ENCODE results near the gene MIA2. TPM values are rescaled to one million over a fixed set of nuclear protein-coding genes. Genes with fewer than 3 reads are reported as not detected.

Gene MIA2
- total and polyA plus RNA-seq, 3 experiments from 2014 or later: 19.5 to 27.8 (median 21.0) TPM

DNA sequence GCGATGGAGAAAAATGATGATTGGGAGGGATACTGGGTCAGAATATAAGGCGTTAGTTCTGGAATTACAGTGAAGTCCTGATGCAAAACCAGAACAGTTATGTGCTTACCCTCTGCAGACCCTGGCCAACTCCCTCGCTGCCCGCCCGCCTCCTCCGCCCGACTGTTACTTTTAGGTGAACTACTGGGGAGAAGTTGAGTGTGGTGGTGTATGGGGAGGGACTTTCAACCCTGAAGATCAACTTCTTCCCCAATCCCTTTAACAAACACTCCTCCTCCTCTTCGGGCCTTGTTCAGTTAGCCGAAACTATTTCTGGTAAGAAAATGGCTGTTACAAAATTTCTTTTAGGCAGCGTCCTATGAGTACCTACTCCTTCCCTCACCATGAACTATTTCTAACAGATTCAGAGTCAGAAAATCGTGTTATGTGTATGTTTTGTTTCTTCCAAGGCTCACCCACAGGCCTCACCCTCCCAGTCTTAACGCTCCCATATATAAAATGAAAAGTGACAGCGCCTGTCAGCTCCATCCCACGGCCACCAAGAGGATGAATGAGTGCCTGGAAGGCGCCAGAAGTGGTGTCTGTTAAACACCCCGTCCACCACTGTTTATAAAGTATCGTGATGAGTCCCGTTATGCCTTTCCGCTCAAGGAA lies 197.2 kb downstream of the MIA2 start:
- H3K9me3 ChIP-seq (ENCODE audit: low read length): no peaks in the 10 kb centered on the region
- no peaks in the 10 kb centered on the region for H3K36me3 ChIP-seq (ENCODE audit: insufficient read depth, low read length)
- peak overlapping the region; percentile 97 for H3K4me3 ChIP-seq (ENCODE audit: low read length)
- no peaks in the 10 kb centered on the region for H3K27me3 ChIP-seq (ENCODE audit: insufficient read depth, low read length, poor library complexity, severe bottlenecking)
- H3K4me1 ChIP-seq (ENCODE audit: insufficient read depth, low read length): peaks cover 53% of the 10 kb centered on the region
- peak overlapping the region; percentile 100 for H3K27ac ChIP-seq (ENCODE audit: low read depth, low read length)
- ChIA-PET POLR2A (interaction anchor here (1.6 to 3.1 kb wide), 7 partner anchors 163 to 329 kb away, joined by 4 to 55 read pairs (median 18); partner anchors contain the start of genes GEMIN2, PNN, SEC23A and TRAPPC6B), CTCF (interaction anchor here (0.8 to 2.9 kb wide), 8 partner anchors 164 to 329 kb away, joined by 3 to 9 read pairs (median 5); partner anchors contain the start of genes GEMIN2 and TRAPPC6B)
- H3K27ac Mint-ChIP-seq: peak overlapping the region; percentile 93 to 100 (median 97)
- peaks cover 45 to 63% (median 62%) of the 10 kb centered on the region in 3 donors for H3K4me1 Mint-ChIP-seq
- peaks cover 0 to 23% (median 1%) of the 10 kb centered on the region in 3 donors for H3K36me3 Mint-ChIP-seq
- DNase-seq: no peak
- no peaks in the 10 kb centered on the region for H3K9me3 Mint-ChIP-seq
- no peaks in the 10 kb centered on the region for H3K27me3 Mint-ChIP-seq
- H3K4me3 Mint-ChIP-seq: peak overlapping the region; percentile 92 to 100 (median 99)

DNA sequence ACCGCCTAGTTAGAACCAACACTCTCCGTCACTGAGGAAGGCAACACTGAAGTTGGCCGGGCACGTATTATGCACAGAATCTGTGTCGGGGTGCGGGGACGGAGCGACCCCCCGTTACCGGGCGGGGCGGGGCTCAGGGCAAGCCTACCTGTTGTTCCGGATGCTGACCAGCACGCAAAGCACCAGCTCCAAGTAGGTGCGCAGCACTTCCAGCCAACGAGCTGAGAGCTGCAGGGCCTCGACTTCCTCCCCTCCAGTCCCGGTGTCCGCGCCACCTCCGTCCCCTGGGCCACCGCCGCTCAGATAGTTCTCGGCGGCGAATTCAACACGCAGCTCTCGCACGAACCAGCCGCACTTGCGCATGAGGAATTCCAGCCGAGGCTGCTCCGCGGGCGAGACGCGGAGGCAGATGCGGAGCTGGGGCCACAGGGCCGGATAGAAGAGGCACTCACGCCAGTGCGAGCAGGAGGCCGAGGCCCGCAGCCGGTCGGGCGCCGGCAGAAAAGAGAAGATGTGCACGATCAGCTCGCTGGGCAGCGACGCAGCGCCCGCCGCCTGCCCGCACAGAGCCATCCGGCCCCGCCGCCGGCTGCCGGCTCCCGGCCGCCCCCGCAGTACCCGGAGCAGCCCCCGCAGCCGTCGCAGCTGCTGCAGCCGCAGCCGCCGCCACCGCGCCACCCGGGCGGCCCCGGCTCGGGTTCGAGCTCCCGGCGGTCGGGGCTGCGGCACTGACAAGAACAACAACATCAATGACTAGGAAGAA lies 197.9 kb downstream of the MIA2 start:
- Mint-ChIP-seq H3K27ac (peak overlapping the region; percentile 96 to 100 (median 100)), H3K9me3 (no peaks in the 10 kb centered on the region), H3K4me3 (peak overlapping the region; percentile 92 to 100 (median 100)), H3K27me3 (no peaks in the 10 kb centered on the region), H3K36me3 (peaks cover 0 to 23% (median 1%) of the 10 kb centered on the region in 3 donors), H3K4me1 (peaks cover 39 to 56% (median 56%) of the 10 kb centered on the region in 3 donors)
- no peaks in the 10 kb centered on the region for H3K36me3 ChIP-seq (ENCODE audit: insufficient read depth, low read length)
- CTCF ChIA-PET: interaction anchor here (1.0 to 2.9 kb wide), 9 partner anchors 15 to 329 kb away, joined by 3 to 9 read pairs (median 5); partner anchors contain the start of genes GEMIN2 and TRAPPC6B
- H3K9me3 ChIP-seq (ENCODE audit: low read length): no peaks in the 10 kb centered on the region
- POLR2A ChIA-PET: interaction anchor here (0.6 to 3.1 kb wide), 12 partner anchors 8 to 334 kb away, joined by 3 to 55 read pairs (median 11); partner anchors contain the start of genes GEMIN2, PNN, SEC23A and TRAPPC6B
- peak; percentile 34 to 71 (median 49) for DNase-seq
- H3K27me3 ChIP-seq (ENCODE audit: insufficient read depth, low read length, poor library complexity, severe bottlenecking): no peaks in the 10 kb centered on the region
- peak overlapping the region; percentile 100 for H3K27ac ChIP-seq (ENCODE audit: low read depth, low read length)
- peak overlapping the region; percentile 97 for H3K4me3 ChIP-seq (ENCODE audit: low read length)
- H3K4me1 ChIP-seq (ENCODE audit: insufficient read depth, low read length): peaks cover 48% of the 10 kb centered on the region

DNA sequence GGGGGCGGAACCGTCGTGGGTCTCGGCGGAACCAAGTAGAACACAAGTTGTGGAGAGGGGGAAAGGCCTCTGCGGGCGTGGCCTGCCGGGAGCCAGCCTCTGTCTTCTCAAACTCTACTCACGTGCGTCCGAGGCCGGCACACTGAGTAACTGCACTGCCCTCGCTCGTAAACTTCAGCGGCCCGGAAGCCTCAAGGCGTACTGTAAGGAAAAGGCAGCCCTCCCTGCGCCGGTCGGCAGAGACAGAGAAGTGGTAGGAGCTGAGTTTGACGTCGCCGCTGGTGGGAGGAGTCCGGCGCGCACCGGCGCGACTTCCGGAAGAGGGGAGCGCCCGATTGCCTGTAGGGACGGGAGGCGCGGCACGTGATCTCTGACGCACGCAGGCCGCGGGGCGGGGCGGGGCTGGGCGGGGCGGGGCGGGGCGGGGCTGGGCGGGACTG lies 198.5 kb downstream of the MIA2 start, which contains the start of gene FBXO33:
FBXO33 (minus strand) TSS at position 255 of the 440 bp plus-strand sequence. CDS start 271 bp downstream, outside the sequence.
- H3K9me3 ChIP-seq (ENCODE audit: low read length): no peaks in the 10 kb centered on the region
- peaks cover 42% of the 10 kb centered on the region for H3K4me1 ChIP-seq (ENCODE audit: insufficient read depth, low read length)
- H3K27me3 ChIP-seq (ENCODE audit: insufficient read depth, low read length, poor library complexity, severe bottlenecking): no peaks in the 10 kb centered on the region
- peaks cover 0 to 23% (median 1%) of the 10 kb centered on the region in 3 donors for H3K36me3 Mint-ChIP-seq
- peak; percentile 94 to 98 (median 98) for DNase-seq
- H3K9me3 Mint-ChIP-seq: no peaks in the 10 kb centered on the region
- H3K4me3 ChIP-seq (ENCODE audit: low read length): peak within 1 kb of the TSS; percentile 97
- ChIA-PET POLR2A (interaction anchor here (0.6 to 3.1 kb wide), 12 partner anchors 9 to 335 kb away, joined by 3 to 55 read pairs (median 11); partner anchors contain the start of genes GEMIN2, PNN, SEC23A and TRAPPC6B), CTCF (interaction anchor here (1.0 to 2.9 kb wide), 9 partner anchors 16 to 330 kb away, joined by 3 to 9 read pairs (median 5); partner anchors contain the start of genes GEMIN2 and TRAPPC6B)
- H3K27me3 Mint-ChIP-seq: no peaks in the 10 kb centered on the region
- no peaks in the 10 kb centered on the region for H3K36me3 ChIP-seq (ENCODE audit: insufficient read depth, low read length)
- H3K27ac ChIP-seq (ENCODE audit: low read depth, low read length): peak within 1 kb of the TSS; percentile 100
- H3K4me3 Mint-ChIP-seq: peak within 1 kb of the TSS; percentile 92 to 100 (median 100)
- H3K4me1 Mint-ChIP-seq: peaks cover 33 to 50% (median 50%) of the 10 kb centered on the region in 3 donors
- peak within 1 kb of the TSS; percentile 96 to 100 (median 100) for H3K27ac Mint-ChIP-seq

DNA sequence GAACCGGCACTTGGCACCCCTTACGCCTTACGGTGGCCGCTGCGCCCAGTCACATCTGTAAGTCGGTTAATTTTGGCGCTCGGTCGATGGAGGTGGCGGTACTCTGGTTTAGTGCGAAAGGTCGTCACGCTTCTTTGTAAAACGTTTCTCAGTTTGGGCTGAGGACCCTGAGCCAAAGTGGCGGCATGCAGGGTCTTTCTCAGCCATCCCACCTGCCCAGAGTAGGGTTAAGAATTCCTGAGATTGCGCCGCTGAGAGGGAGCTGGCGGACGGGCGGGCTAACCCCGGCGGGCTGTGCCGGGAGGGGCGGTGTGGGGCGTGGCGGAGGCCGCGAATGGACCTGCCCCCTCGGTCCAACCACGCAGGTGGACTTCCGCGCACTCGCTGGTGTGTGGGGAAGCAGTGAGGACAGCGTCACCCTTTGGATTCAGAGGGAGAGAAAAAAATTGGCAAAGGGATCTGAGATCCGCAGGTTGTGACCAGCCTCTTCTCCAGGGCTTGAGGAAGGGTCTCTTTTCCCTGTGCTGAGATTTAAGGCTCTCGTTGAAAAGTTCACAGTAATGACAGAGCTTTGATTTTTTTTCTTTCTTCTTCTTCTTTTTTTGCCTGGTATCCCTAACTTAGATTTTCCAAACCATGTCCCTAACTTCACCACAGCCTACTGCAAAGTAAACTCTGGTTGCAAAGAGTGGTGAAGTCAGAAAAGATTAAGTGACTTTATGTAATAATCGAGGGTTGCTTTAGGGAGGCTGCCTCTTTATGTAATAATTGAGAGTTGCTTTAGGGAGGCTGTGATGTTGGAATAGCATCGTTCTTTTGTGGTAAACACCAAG lies 199.1 kb downstream of the MIA2 start:
- peaks cover 32 to 44% (median 44%) of the 10 kb centered on the region in 3 donors for H3K4me1 Mint-ChIP-seq
- H3K4me3 Mint-ChIP-seq: peak overlapping the region; percentile 92 to 100 (median 100)
- Histone ChIP-seq H3K4me1 (ENCODE audit: insufficient read depth, low read length) (peaks cover 36% of the 10 kb centered on the region), H3K27ac (ENCODE audit: low read depth, low read length) (peak overlapping the region; percentile 84), H3K27me3 (ENCODE audit: insufficient read depth, low read length, poor library complexity, severe bottlenecking) (no peaks in the 10 kb centered on the region), H3K36me3 (ENCODE audit: insufficient read depth, low read length) (no peaks in the 10 kb centered on the region), H3K9me3 (ENCODE audit: low read length) (no peaks in the 10 kb centered on the region), H3K4me3 (ENCODE audit: low read length) (peak overlapping the region; percentile 90)
- no peaks in the 10 kb centered on the region for H3K9me3 Mint-ChIP-seq
- no peaks in the 10 kb centered on the region for H3K27me3 Mint-ChIP-seq
- peak in 4 of 5 donors; percentile 70 to 85 (median 81) for DNase-seq
- H3K27ac Mint-ChIP-seq: peak overlapping the region; percentile 92 to 100 (median 100)
- CTCF ChIA-PET: interaction anchor here (1.0 to 2.9 kb wide), 6 partner anchors 9 to 319 kb away, joined by 3 to 9 read pairs (median 4); partner anchors contain the start of gene GEMIN2
- POLR2A ChIA-PET: interaction anchor here (1.0 to 3.1 kb wide), 8 partner anchors 43 to 331 kb away, joined by 4 to 55 read pairs (median 18); partner anchors contain the start of genes GEMIN2, PNN, SEC23A and TRAPPC6B
- peaks cover 0 to 23% (median 1%) of the 10 kb centered on the region in 3 donors for H3K36me3 Mint-ChIP-seq

DNA sequence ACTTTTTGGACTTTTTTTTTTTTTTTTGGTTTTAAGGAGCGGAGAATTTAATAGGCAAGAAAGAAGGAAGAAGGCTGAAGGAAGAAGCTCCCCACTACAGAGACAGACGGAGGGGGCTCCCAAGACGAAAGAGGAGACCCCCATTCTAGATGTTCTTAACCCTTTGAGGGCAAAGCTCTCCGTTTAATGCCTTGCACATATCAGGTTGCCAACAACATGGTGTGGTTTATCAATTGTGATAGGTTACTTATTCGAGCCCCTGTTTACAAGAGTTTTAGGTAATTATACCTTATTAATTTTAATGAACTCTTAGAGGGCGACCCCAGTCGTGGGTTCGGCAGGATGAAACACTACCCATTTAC lies 199.7 kb downstream of the MIA2 start:
- peak overlapping the region; percentile 92 to 100 (median 100) for H3K4me3 Mint-ChIP-seq
- peak overlapping the region; percentile 92 to 100 (median 100) for H3K27ac Mint-ChIP-seq
- peak overlapping the region; percentile 84 for H3K27ac ChIP-seq (ENCODE audit: low read depth, low read length)
- no peaks in the 10 kb centered on the region for H3K27me3 ChIP-seq (ENCODE audit: insufficient read depth, low read length, poor library complexity, severe bottlenecking)
- POLR2A ChIA-PET: interaction anchor here (2.4 kb wide), 1 partner anchor 263 kb away, joined by 29 read pairs; the partner anchor contains the start of gene TRAPPC6B
- no peaks in the 10 kb centered on the region for H3K36me3 ChIP-seq (ENCODE audit: insufficient read depth, low read length)
- H3K9me3 ChIP-seq (ENCODE audit: low read length): no peaks in the 10 kb centered on the region
- H3K36me3 Mint-ChIP-seq: peaks cover 0 to 21% (median 1%) of the 10 kb centered on the region in 3 donors
- peaks cover 26 to 39% (median 38%) of the 10 kb centered on the region in 3 donors for H3K4me1 Mint-ChIP-seq
- H3K27me3 Mint-ChIP-seq: no peaks in the 10 kb centered on the region
- peaks cover 32% of the 10 kb centered on the region for H3K4me1 ChIP-seq (ENCODE audit: insufficient read depth, low read length)
- DNase-seq: no peak
- no peaks in the 10 kb centered on the region for H3K9me3 Mint-ChIP-seq
- peak overlapping the region; percentile 90 for H3K4me3 ChIP-seq (ENCODE audit: low read length)
- CTCF ChIA-PET: interaction anchor here (1.4 to 2.9 kb wide), 2 partner anchors 10 to 167 kb away, joined by 3 to 9 read pairs; no protein-coding TSS in a partner anchor

DNA sequence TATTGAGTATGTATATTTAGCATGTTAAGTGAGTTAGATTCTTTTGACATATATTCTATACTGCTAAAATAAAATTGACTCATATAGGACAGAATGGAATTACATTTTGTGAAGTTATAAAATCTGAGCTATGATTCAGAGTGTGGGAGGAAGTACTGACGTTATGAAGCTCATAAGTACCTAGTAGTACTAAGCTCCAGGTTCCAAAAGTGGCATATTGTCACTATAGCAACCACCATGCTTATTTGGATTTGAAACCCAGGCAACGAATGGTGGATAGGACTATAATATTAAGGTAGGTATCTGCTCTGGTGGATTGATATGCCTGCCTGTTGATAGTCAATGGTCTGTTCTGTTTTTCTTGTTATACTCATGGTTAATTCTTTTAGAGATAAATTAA lies 200.7 kb downstream of the MIA2 start:
- no peak overlapping the region for H3K4me3 ChIP-seq (ENCODE audit: low read length)
- no peak overlapping the region for H3K4me3 Mint-ChIP-seq

More for the DNA sequence above, 200.7 kb downstream of the MIA2 start:
- Histone ChIP-seq H3K4me1 (ENCODE audit: insufficient read depth, low read length) (peaks cover 22% of the 10 kb centered on the region), H3K9me3 (ENCODE audit: low read length) (no peaks in the 10 kb centered on the region), H3K27me3 (ENCODE audit: insufficient read depth, low read length, poor library complexity, severe bottlenecking) (no peaks in the 10 kb centered on the region), H3K36me3 (ENCODE audit: insufficient read depth, low read length) (no peaks in the 10 kb centered on the region), H3K27ac (ENCODE audit: low read depth, low read length) (no peak overlapping the region)
- H3K27ac Mint-ChIP-seq: no peak overlapping the region
- ChIA-PET POLR2A (no interaction called here), CTCF (interaction anchor here (1.4 kb wide), 1 partner anchor 8 kb away, joined by 3 read pairs; no protein-coding TSS in a partner anchor)
- DNase-seq: no peak
- peaks cover 0 to under 1% of the 10 kb centered on the region in 2 donors for H3K27me3 Mint-ChIP-seq
- H3K9me3 Mint-ChIP-seq: no peaks in the 10 kb centered on the region
- H3K4me1 Mint-ChIP-seq: peaks cover 18 to 29% (median 28%) of the 10 kb centered on the region in 3 donors
- H3K36me3 Mint-ChIP-seq: peaks cover 0 to 19% (median 1%) of the 10 kb centered on the region in 3 donors

All from CD8-positive, alpha-beta memory T cell (primary cell).